Thyroid gland (tissue), 4 donors: ENCODE data around the gene ECSCR. TPM values are rescaled to one million over a fixed set of nuclear protein-coding genes. Genes with fewer than 3 reads are reported as not detected.
"Not testable (repeated sequence)": the region's sequence is repeated elsewhere in the genome, so short reads cannot be mapped to it uniquely, and the experiment has no call there.

Source experiments
- DNase-seq, 2 donors: peaks; one replicate each; pipeline ENCODE4 v3.0.0-alpha.2; 2019
- H3K27ac ChIP-seq, 3 donors: fragments of 200-600 bp; sonication (generic); 1 replicate in 2 of 3; 2 replicates in 1 of 3; pipeline ENCODE4 v1.5.1; 2016 to 2019; ENCODE audit warnings: mild to moderate bottlenecking in 1 of 3, moderate library complexity in 1 of 3
- H3K27me3 ChIP-seq: fragments of 200-600 bp; sonication (generic); one replicate; pipeline ENCODE4 v1.5.1; 2019
- H3K36me3 ChIP-seq, 2 donors: fragments of 200-600 bp; sonication (generic); one replicate each; pipeline ENCODE4 v1.5.1; 2016 to 2019
- H3K4me1 ChIP-seq, 2 donors: fragments of 200-600 bp; sonication (generic); one replicate each; pipeline ENCODE4 v1.5.1; 2017 to 2019
- H3K4me3 ChIP-seq, 3 donors: fragments of 200-600 bp; sonication (generic); replicated peaks in 1 of 3; 1 replicate in 2 of 3; 2 replicates in 1 of 3; pipeline ENCODE4 v1.5.1; 2016; ENCODE audit warnings: mild to moderate bottlenecking in 1 of 3
- H3K9me3 ChIP-seq: fragments of 200-600 bp; sonication (generic); one replicate; pipeline ENCODE4 v1.5.1; 2017
- CTCF ChIP-seq, 6 experiments: fragments of 200-600 bp in 3 of 6; fragments of 450-650 bp in 3 of 6; sonication (generic) in 3 of 6; IDR thresholded peaks; one replicate each; pipeline ENCODE4 v1.5.1; 2016 to 2019; ENCODE audit warnings: antibody characterized with exemption in 6 of 6, mild to moderate bottlenecking in 2 of 6, inconsistent platforms in 1 of 6, moderate library complexity in 1 of 6
- POLR2A ChIP-seq, 2 donors: fragments of 450-650 bp; IDR thresholded peaks; one replicate each; pipeline ENCODE4 v1.6.1; 2017; ENCODE audit warnings: antibody characterized with exemption in 2 of 2, mild to moderate bottlenecking in 2 of 2, moderate library complexity in 1 of 2
- WGBS, 2 donors: methylation state at CpG; one replicate each; pipeline ENCODE4 v1.1.5; 2017; 5-methylcytosine and 5-hydroxymethylcytosine counted together
- intact Hi-C: fragments of 100-400 bp; cut with DNase I; formaldehyde crosslinking; loops from one replicate; pipeline ENCODE4 v1.15.1; 2023
- total RNA-seq, 4 donors: library from RNA; depleted of rRNA; stranded (reverse); fragments of >200 nt; gene quantifications; one replicate each; pipeline ENCODE4 v1.2.3, GENCODE V29; 2016

ECSCR gene
- total RNA-seq, 4 donors from 2014 or later, result 26.7 to 46.2 (median 31.4) TPM

GRCh38 chr5:139410993-139411828 is 51.3 kb downstream of the ECSCR start:
- Histone ChIP-seq H3K27me3 (no peaks in the 10 kb centered on the region), H3K4me3 (no peak overlapping the region), H3K9me3 (no peaks in the 10 kb centered on the region), H3K27ac (no peak overlapping the region), H3K36me3 (no peaks in the 10 kb centered on the region), H3K4me1 (peaks cover 4 to 14% of the 10 kb centered on the region in 2 donors)
- WGBS, 2 donors, result 89 to 91% methylated on average over 17 of the region's 17 CpGs
- intact Hi-C loops, result no loop called here
- TF ChIP-seq POLR2A (IDR thresholded peaks at IDR 0.05) (no peak), CTCF (IDR thresholded peaks at IDR 0.05) (no peak)
- no peak for DNase-seq

GRCh38 chr5:139410121-139410992 is 52.2 kb downstream of the ECSCR start:
- no peak for DNase-seq
- WGBS, 2 donors, result 65 to 87% methylated on average over 6 of the region's 6 CpGs
- H3K4me1 ChIP-seq, result peaks cover 0 to 5% of the 10 kb centered on the region in 2 donors
- no peaks in the 10 kb centered on the region for H3K27me3 ChIP-seq
- intact Hi-C loops, result no loop called here
- H3K36me3 ChIP-seq, result no peaks in the 10 kb centered on the region
- TF ChIP-seq POLR2A (IDR thresholded peaks at IDR 0.05) (no peak), CTCF (IDR thresholded peaks at IDR 0.05) (no peak)
- H3K4me3 ChIP-seq, result no peak overlapping the region
- no peak overlapping the region for H3K27ac ChIP-seq
- no peaks in the 10 kb centered on the region for H3K9me3 ChIP-seq

GRCh38 chr5:139409116-139409515 is 53.4 kb downstream of the ECSCR start:
- 92 to 95% methylated on average over 5 of the region's 5 CpGs for WGBS, 2 donors
- H3K27ac ChIP-seq, DNase-seq, H3K4me1 ChIP-seq, intact Hi-C loops, H3K4me3 ChIP-seq, H3K36me3 ChIP-seq, H3K27me3 ChIP-seq, H3K9me3 ChIP-seq: not testable (repeated sequence)

GRCh38 chr5:139408191-139408590 is 54.4 kb downstream of the ECSCR start:
- no peaks in the 10 kb centered on the region for H3K9me3 ChIP-seq
- DNase-seq, result no peak
- no peaks in the 10 kb centered on the region for H3K36me3 ChIP-seq
- no peaks in the 10 kb centered on the region for H3K27me3 ChIP-seq
- 92 to 96% methylated on average over 7 of the region's 7 CpGs for WGBS, 2 donors
- no peak overlapping the region for H3K4me3 ChIP-seq
- H3K27ac ChIP-seq, result no peak overlapping the region
- TF ChIP-seq CTCF (IDR thresholded peaks at IDR 0.05) (no peak), POLR2A (IDR thresholded peaks at IDR 0.05) (no peak)
- H3K4me1 ChIP-seq, result peaks cover 3 to 9% of the 10 kb centered on the region in 2 donors
- intact Hi-C loops, result no loop called here

GRCh38 chr5:139407517-139407916 is 55.0 kb downstream of the ECSCR start:
- Histone ChIP-seq H3K27me3 (no peaks in the 10 kb centered on the region), H3K4me1 (peaks cover 5 to 14% of the 10 kb centered on the region in 2 donors), H3K9me3 (no peaks in the 10 kb centered on the region), H3K4me3 (no peak overlapping the region), H3K27ac (no peak overlapping the region), H3K36me3 (no peaks in the 10 kb centered on the region)
- no peak for TF ChIP-seq CTCF (IDR thresholded peaks at IDR 0.05)
- TF ChIP-seq POLR2A (IDR thresholded peaks at IDR 0.05), result no peak
- no peak for DNase-seq
- intact Hi-C loops, result no loop called here
